ENCODE results near the gene SLC35F2.
A peak's percentile ranks its signal among the peaks of the same experiment; 100 is the strongest.

DNA sequence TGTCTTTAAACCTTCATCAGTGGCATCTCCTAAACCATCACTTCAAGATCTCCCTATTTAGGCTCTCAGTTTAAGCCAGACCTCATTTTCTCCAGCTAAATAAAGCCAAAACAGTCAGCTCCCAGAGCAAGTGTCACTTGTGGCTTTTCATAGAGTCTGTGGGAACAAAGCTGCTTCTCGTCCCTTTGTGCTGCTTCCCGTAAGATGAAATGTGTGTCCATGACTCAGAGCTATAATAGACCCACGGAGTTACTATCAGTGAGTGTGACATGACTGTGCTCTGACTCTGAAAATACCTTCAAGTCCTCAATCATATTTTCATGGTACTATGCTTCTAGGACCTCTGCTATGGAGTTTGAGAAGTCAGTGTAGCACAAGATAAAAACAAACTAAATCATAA lies 89.4 kb downstream of the SLC35F2 start:
- peak; percentile 20; the same call in 1 of the 2 replicates for TF ChIP-seq TCF12 (IDR thresholded peaks at IDR 0.05)
- no peak for TF ChIP-seq CTCF (IDR thresholded peaks at IDR 0.05)
- no peak for TF ChIP-seq GATA2 (CRISPR knock-in tag; IDR thresholded peaks at IDR 0.05)
- TF ChIP-seq NRF1 (IDR thresholded peaks at IDR 0.05; ENCODE audit: low read depth, low read length), result no peak
- TF ChIP-seq TEAD4 (IDR thresholded peaks at IDR 0.05; ENCODE audit: borderline replicate concordance, insufficient read depth), result no peak
